GM19397 (cell line): ENCODE results near the gene SCAMP2.

Source experiments
- ATAC-seq: cut with Tn5 transposase; IDR thresholded peaks from one replicate; pipeline ENCODE4 v1.9.1; 2021; ENCODE audit warnings: mild to moderate bottlenecking, moderate library complexity; ENCODE audit not compliant: unreplicated experiment

SCAMP2 gene

GRCh38 chr15:74863239-74864056 is 9.7 kb downstream of the SCAMP2 start:
- no peak for ATAC-seq

GRCh38 chr15:74858369-74858740 is 14.8 kb downstream of the SCAMP2 start:
- ATAC-seq, result no peak

- peak; percentile 18 for ATAC-seq
Measured at GRCh38 chr15:74857671-74858368, 15.3 kb downstream of the SCAMP2 start.

GRCh38 chr15:74857082-74857655 is 16.0 kb downstream of the SCAMP2 start:
- ATAC-seq, result peak; percentile 74

DNA sequence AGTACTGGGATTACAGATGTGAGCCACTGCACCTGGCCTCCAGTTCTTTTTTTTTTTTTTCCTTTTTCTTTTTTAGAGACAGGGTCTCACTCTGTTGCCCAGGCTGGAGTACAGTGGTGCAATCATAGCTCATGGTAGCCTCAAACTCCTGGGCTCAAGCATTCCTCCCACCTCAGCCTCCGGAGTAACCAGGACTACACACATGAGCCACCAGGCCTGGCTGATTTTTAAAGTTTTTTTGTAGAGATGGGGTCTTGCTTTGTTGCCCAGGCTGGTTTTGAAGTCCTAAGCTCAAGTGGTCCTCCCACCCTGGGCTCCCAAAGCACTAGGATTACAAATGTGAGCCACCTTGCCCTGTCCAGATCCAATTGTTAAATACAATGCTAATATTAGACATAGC is 16.6 kb downstream of the SCAMP2 start:
- ATAC-seq, result no peak

- no peak for ATAC-seq
Measured at GRCh38 chr15:74855857-74856256, 17.3 kb downstream of the SCAMP2 start.

GRCh38 chr15:74854453-74855022 is 18.6 kb downstream of the SCAMP2 start:
- ATAC-seq, result no peak

GRCh38 chr15:74851960-74852359 is 21.2 kb downstream of the SCAMP2 start:
- no peak for ATAC-seq

- no peak for ATAC-seq
Measured at GRCh38 chr15:74850393-74850792, 22.8 kb downstream of the SCAMP2 start.

DNA sequence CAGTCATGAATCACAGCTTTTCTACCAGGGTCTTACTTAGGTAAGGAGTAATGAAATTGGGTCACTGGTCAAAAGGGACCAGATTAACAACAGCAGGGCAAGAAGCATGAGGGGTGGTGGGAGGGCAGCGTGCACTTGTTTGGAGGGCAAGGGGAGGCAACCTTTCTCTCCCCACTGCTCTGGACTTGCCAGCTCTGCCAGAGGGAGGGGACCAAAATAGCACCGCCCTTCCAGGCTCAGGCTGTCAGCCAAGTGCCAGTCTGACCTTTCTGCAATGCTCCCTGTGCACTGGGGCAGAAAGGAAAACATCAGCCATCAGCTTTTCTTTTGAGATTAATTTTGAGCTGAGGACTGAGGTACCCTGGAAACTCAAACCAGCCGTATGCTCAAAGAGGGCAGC is 25.7 kb downstream of the SCAMP2 start:
- no peak for ATAC-seq

- ATAC-seq, result no peak
Measured at GRCh38 chr15:74845581-74845980, 27.6 kb downstream of the SCAMP2 start.

DNA sequence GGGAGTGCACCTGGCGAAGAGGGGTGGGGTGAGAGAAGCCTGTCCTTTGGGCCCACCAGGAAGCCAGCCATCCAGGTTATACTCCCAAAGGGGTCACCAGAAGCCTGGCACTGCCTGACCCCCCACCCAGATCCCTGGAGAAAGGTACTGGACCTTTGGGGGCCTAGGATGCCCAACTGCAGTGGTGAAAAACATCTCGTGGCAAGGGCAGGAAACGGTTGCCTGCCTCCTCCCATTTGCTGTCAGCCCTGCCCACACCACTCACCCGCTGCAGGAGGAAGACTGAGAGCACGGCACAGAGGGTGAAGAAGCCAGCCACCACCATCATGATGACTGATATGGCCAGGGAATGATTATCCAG is 28.0 kb downstream of the SCAMP2 start:
- ATAC-seq, result no peak

DNA sequence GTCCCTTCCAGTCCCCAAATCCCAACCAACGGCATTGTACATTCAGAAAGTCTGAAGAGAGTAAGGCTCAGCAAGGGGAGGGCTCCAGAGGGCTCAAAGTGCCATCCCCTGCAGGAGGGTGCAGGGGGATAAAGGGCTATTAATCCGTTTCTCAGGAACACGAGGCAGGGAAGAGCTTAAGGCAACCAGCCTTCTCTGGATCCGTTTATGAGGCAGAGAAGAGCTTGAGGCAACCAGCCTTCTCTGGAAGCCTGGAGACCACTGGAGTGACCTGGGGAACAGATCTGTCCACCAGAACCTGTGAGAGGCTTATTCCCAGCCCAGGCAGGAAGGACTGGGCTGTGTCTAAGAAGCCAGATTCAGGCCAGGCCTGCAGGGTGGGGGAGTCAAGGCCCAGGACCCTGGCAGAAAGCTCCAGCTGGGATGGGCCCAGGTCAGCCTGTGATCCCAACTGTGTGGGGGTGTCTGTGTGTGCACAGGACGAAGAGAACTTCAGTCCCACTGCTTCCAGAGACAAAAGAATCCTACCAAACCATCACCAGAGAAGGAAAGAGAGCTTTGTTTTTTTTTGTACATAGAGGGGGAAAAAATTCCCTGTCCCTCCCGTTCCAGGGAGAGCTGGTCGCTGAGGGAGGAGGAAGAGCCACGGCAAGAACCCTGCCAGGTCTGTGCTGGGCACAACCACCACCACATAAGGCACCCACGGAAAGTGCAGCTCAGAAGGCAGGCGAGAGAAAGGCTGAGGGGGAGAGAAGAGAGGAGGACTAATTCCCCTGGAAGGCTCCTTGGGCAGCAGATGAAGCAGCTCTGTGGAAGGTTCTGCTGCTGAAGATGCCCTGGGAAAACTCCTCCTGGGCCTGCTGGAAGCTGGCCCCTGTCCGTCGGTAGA is 28.6 kb downstream of the SCAMP2 start:
- ATAC-seq, result no peak

GRCh38 chr15:74843891-74844299 is 29.3 kb downstream of the SCAMP2 start:
- no peak for ATAC-seq

- no peak for ATAC-seq
Measured at GRCh38 chr15:74843445-74843828, 29.7 kb downstream of the SCAMP2 start.

DNA sequence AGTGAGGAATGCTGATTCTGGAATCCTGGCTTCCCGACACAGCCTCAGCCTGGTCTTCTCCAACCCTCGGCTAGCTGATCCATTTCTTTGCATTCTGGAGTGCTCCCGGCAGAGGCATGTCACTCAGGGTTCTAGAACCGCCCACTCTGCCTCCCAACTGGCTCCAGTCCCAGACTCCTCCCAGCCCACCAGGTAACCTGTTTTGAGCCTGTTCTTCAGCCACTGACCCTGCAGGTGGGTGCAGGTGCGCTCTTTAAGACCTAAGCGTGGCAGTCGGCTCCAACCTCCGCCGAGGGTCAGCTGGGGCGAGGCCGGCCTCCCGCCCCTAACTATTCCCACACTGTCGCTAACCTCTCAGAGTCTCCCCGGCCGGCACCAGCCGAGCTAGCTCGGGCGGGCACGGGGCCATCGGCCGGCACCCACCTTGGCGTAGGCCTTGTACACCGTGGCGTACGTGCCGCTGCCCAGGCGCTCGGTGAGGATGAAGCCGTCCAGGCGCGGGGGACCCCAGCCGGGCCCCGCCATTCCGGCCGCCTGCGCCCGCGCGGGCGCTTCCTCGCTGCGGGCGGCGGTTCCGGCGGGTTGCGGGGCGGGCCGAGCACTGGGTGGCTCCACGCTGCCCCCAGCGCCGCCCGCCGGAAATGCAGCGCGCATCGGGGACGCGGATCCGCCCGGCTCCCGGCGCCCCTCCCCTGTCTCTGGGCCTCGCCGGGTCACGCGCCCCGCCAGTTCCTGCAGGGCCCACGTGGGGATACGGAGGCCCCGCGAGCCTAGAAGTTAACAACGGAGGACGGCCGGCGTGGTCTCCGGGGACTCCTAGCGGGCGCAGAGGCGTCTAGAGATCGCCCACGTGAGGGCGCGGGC is 30.4 kb downstream of the SCAMP2 start, which contains the start of gene ULK3:
Gene ULK3 (minus strand): TSS at position 576 of the 864 bp plus-strand sequence. CDS start 51 bp downstream, at position 525.
- ATAC-seq, result peak; percentile 90

DNA sequence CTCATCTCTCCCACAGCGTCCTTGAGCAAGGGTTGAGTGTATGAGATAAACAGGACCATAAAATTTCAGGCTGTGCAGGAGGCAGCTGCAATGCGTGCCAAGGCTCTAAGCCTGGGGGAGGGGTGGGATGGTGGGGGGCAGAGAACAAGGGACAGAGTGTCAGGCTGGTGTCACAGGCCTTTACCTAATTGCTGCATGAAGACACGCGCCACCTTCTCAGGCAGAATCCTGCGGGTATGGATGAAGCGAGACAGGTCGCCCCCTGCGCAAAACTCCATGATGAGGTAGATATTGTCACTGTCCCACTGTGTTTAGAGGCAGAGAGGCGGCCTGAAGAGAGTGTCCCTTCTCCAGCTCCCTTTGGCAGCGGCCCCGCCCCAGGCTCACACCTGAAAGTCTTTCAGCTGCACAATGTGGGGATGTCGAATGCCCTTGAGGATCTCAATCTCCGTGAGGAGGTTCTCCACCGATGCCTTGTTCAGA is 31.2 kb downstream of the SCAMP2 start:
- no peak for ATAC-seq

GRCh38 chr15:74840851-74841775 is 32.1 kb downstream of the SCAMP2 start:
- no peak for ATAC-seq
